Suppressor macrophage (primary cell): Measurements from ENCODE around the gene ZNF394.
A peak's percentile ranks its signal among the peaks of the same experiment; 100 is the strongest.

Experiments
- DNase-seq, 4 experiments: peaks; one replicate each; pipeline ENCODE4 v3.0.0-alpha.2; 2020 to 2022

The ZNF394 gene

DNA sequence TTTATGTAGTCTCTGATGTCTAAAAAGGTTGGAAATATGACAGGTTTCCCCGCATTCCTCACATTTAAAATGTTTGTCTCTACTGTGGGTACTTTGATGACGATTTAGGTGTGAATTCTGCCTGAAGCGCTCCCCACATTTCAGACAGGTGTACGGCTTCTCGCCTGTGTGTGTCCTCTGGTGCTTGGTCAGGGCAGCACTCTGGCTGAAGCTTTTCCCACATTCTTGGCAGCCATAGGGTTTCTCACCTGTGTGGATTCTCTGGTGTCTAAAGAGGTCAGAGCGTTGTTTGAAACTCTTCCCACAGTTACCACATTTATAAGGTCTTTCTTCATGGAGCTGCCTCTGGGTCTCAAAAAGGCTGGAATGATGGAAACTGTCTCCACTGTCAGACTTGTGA is 6.3 kb downstream of the ZNF394 start:
- no peak for DNase-seq

DNA sequence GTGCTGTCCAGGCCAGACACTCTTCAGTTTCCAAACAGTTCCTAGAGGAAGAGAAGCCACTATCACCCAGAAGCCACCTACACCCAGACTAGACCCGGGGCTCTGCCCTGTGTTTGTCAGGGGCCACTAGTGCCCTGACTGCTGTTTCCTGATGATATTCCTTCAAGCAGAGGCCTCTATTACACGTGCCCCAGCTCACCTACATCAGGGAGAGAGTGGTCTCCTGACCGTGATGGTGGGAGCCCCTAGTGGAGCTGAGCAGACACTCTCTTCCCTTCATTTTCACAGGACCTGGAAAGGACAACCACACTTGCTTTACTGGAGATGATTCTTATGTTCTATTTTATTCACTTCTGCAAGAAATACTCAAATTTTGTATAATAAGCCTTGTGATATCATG is 9.2 kb downstream of the ZNF394 start:
- DNase-seq = no peak

DNA sequence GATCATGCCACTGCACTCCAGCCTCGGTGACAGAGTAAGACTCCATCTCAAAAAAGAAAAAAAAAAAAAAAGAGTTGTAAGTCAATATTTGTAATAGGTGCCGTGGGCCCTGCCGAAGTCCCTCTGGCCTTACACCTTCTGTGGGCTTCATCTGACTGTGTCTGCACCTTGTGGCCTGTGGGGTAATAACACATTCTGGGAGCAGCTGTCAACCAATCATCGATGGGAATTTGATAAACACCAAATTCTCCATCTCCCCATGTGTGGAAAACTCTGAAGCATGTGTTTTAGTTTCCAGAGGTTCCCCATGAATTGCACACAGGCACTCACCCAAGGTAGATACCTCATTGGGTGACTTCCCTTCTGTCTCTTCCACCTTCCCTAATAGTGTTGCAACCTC is 10.8 kb downstream of the ZNF394 start:
- no peak for DNase-seq

DNA sequence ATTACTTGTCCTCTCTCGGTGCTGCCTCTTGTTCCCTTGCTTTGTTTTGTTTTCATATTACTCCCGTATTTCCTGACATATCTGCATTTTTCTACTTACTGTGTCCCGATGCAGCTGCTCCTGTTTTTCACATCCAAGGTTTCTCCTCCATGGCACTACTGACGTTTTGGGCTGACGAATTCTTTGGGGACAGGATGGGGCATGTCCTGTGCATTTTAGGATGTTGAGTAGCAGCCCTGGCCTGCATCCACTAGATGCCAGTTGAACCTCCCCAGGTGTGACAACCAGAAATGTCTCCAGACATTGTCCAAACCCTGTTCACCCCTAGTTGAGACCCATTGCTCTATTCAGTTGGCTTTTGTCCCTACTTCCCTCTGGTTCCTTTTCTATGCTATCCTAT is 15.0 kb downstream of the ZNF394 start:
- no peak for DNase-seq

DNA sequence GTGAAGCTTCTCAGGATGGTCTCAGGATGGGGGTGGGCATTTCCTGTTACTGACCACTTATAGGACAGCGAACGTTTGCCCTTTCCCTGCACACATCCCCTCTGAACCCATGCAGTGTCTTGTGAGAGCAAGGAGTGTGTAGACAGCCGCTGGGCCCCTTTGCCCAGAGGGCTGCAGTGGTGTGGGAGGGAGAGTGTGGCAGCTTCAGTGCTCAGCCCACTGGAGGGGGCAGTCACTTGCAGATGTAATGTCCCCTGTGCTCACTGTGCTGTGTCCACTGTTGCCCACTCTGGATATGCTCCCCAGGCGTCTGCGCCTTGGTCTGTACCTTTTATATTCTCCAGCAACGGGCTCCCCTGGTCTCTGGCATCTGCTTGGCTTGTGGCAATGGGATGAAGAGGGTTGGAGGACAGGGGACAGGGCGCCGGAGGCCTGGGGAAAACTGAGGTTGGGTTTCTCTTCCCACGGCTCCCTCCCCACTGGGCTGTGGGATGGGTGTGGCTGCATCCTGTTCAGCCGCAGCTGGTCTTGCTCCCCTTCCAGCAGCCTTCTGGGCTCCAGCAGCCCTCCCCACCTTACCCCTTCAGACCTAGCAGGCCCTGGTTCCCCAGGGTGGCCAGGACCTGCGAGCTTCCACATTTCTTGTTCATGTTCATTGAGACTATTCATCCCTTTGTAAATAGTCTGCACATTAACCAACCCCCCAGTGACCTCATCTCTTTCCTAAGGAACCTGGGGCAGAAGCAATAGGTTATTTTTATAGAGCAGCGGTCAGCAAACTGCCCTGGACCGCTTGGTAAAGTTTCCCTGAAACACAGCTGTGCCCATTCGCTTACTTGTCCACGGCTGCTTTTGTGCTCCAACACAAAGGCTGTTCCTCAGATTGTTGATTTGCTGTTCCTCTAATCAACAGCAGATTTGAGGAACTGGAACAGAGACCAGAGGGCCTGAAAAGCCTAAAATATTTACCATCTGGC is 21.3 kb downstream of the ZNF394 start:
- peak in 3 of 4 experiments; percentile 37 to 40 (median 38) for DNase-seq

DNA sequence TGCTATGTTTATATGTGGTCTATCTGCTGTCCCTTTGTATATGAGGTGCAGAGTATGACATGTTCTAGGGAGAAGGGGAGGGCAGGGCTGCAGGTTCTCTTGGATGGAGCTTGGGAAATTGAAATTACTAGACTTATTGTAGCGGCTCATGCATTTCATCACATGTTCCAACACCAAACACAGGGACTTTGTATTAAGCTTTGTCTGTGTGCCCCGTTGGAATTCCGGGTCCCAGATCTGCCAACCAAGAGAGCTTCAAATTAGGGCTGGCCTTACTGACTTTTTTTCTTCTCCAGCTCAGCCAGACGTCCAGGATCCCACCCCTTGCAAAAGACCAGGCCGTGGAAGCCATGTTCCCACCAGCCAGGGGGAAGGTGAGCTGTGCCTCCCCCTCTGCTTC is 24.0 kb downstream of the ZNF394 start:
- DNase-seq = no peak

DNA sequence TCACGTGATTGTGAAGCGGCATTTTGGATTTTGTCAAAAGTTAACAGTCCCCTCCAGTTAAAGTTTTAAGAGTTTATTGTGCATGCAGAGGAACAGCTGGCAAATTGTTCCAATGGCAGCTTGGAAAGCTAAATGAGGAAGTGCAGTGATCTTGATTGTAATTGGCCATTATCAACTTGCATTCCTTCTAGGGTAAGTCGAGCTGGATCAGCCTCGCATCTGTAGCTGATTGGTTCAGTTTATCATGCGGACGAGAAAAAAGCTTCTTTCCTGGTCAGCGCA is 26.8 kb downstream of the ZNF394 start:
- DNase-seq = peak; percentile 74 to 89 (median 82)

DNA sequence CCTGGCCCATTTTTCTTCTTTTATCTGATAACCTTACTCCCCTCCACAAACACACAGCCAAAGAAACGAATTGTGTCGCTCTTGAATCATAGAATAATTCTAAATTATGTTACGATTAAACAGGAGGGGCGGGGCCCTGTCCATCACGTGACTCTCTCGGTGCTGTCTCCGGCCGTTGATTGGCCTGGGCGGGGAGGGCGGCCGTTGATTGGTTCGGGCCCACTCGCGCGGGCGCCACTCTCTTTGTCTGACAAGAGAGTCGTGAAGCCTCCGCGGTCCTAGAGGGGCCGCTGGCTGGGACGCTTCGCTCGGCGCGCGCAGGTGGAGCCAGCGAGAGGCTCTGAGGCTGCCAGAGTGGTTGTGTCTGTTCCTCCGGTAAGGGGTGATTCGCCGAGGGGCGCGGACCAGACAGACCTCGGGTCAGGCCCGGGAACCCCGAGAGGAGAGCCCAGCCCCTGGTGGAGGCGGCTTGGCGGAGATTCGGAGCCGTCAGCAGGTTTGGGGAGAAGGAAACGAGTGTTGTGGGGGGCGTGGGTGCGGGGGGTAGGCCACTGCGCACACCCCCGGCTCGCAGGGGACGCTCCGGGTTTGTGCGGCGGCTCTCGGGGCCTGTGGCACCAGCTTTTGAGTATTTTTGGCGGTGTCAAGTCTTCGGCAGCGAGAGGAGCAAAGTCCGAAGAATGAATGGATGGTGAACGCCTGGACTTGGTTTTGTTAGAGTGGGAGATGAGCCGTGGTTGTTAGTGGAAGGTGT is 27.3 kb downstream of the ZNF394 start, which contains the start of gene ZNF789:
ZNF789 (plus strand) TSS at position 330 of the 754 bp plus-strand sequence. CDS start 3,567 bp downstream, outside the sequence.
- DNase-seq = peak; percentile 97 to 99 (median 98)

DNA sequence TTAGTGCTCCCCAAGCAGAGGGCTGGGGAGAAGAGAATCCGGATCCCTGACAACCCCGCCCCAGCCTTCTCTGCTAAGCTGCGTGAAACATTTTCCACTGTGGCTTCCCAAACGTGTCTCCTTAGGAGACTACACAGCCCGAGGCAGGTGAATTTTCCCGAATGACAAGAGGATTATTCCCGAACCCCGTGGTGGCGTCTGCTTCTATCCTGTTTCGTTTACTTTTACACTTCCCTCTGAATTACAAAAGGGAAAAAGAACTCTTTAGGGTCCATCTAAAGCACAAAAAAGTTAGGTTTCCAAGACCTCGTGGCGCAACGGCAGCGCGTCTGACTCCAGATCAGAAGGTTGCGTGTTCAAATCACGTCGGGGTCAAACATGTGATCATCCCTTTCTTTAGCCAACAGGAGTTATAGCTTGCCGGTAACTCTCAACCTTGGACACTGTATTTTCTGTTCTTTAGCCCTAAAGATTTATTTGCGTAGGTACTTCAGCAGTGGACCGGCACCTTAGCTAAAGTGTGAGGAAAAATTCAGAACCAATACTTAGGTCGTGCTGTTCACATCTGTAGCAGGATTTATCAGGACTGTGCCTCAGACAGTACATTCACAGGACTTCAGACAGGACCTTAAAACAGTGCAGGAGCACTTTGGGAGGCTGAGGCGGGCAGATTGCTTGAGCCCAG is 30.6 kb downstream of the ZNF394 start:
- DNase-seq = no peak

DNA sequence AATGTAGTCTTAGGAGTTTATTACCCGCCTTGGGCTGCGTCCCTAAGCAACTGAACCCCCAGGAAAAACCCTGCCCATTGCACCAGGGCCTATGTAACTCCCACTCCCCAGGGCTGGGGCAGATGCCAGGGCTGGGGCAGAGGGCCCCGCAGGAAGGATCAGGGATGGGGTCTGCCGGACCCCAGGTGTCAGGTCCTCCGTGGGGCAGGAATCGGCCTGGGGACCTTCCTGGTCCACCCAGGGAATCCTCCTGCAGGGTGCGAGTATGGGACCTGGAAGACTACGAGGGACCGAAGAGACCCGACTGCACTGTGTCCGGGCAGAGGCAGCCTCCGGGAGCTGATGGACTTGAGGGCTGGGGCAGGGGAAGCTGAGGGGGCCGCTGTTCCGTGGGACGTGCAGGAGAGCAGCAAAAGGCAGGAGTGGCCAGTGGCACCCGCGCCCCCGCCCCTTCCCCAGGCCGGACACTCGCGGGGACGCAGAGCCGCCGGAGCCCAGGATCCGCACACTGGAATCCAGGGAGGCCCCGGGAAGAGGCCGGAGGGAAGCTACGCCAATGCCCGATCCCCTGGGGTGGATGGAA is 31.7 kb downstream of the ZNF394 start:
- no peak for DNase-seq

DNA sequence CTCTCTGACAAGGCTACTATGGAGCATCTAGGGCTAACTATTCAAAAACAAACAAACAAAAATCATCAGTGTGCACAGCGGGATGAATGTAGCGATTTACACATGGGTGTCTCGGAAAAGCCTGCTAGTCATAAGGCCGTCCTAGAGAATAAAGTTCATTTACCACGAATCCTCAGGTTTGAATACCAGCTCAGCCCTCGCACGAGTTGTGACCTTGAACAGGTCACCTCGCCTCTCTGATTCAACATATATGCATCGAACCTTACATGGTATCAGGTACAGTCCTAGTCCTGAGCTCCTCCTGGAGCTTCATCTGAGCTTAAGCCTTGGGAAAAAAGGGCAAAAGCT is 34.7 kb downstream of the ZNF394 start:
- no peak for DNase-seq

DNA sequence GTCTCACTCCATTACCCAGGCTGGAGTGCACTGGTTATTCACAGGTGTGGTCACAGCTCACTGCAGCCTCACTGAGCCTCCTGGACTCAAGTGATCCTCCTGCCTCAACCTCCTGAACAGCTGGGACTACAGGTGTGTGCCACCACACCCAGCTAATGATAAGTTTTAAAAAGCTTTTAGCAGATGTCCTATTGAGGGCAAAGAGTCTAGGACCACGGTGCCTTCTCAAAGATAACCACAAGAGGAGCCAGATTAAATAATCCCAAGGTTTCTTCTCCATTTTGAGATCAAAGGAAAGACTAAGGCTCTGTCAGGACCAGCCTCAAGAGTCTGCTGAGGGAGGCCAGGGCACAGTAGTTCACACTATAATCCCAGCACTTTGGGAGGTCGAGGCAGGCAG is 38.9 kb downstream of the ZNF394 start:
- DNase-seq = no peak

DNA sequence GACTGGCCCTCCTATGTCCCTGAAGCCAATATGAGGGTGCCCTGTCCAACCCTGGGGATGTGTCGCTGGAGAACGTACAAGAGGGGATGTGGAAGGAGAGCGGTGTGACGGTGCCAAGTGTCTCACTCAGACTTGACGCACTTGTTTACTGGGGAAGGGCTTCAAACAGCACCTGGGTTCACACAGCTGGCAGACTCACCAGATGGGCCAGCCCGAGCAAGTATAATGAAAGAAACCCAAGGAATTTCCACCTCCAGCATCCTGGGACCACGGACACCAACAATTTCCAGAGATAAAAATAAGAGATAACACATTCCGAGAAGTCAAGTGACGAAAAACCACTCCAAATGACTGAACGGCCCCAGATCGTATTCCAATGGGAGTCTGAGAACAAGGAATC is 39.4 kb downstream of the ZNF394 start:
- no peak for DNase-seq

DNA sequence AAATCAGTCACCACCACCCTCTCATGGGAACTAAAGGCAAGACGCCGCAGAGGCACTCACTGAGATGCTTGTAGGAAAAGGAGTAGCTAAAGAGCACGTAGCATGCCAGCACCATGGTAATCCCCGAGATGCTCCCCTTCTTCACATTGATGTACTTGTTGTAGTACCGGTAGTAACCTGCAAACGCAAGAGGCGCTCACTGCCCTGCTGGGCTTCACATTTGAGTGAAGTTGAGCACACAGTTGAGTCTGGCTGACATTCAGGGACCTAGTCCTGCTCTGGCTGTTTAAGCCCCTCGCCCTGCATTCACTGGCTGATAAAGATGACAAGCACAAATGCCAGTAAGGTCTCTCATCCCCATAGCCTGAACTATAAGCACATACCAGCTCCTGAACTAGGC is 41.0 kb downstream of the ZNF394 start:
- DNase-seq = peak in 3 of 4 experiments; percentile 41 to 55 (median 43)

DNA sequence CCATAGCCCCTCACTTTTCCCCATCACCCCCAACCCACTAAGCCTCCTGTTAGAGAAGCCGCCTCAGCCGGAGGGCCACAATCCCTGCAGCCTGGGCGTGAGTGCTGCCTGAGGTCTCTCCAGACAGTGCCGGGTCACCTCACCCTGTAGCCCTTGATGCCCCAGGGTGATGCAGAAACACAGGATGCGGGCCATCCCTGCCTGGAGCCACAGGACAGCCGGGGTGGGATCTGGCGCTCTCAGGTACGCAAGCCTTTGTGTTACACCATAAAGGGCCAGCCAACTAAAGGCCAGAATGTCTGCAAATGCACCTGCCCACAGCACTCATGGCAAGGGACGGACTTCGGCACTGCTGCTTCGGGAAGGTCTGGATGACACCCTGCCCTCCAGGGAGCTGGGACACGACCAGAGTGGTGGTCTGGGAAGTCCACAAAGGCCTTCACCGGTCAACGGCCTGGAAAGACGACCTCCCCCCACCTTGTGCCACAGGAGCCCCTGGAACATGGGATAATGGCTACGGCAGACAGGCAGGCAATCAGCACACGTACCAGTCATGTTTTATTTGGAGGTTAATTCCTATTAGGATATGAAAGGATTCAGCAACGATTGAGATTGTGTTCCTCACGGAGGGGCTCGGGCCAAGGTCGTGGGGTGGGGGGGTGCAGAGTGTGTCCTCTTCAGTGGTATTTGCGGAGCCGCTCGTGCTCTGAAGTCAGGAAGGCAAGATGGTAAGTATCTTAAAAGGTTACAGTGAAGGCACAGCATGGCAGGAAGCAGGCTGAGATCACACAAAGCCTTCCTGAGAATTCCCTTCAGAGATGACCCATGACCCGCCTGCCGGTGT is 42.2 kb downstream of the ZNF394 start:
- no peak for DNase-seq

DNA sequence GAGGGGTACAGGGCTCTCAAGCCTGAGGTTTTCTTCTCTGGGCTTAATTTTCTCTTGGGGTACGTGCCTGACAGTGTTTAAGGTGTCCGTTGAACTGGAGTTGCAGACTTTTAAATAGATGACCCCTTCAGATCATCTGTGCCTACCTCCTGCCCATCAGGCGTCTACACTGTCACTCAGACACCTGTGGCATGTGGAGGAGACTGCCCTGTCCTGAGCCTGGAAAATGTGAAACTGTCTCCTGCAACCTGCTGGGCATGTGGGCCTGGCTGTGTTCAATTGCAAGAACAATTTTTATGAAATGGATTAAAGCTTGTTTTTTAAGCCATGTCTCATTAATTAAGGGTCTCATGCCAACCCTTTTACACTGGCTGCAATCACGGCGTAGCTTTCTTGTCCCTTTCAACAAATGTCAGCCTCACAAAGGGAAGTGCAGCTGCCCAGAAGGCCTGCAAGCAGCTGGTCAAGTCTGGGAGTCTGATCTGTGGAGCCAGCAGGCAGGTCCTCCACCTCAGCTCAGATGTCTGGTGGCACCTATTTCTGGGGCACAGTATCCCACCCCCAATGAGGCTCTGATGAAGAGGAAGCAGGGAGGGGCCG is 42.9 kb downstream of the ZNF394 start:
- DNase-seq = no peak

DNA sequence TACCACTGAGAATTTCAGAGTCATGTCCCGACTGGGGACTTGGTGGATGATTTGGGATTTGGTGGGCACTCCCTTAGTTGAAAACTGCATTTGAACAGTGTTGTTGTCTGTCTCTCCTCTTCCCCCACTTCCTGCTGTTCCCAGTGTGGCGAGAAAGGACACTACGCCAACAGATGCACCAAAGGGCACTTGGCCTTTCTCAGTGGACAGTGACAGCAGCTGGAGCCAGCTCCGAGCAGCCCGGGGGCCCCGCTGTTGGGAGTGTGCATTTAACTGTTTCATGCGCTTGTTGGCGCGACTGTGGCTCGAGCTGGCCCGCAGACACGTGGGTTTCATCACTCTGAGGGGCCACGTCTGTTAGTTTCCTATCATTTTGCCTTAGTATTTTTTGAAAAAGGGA is 43.8 kb downstream of the ZNF394 start:
- DNase-seq = no peak

DNA sequence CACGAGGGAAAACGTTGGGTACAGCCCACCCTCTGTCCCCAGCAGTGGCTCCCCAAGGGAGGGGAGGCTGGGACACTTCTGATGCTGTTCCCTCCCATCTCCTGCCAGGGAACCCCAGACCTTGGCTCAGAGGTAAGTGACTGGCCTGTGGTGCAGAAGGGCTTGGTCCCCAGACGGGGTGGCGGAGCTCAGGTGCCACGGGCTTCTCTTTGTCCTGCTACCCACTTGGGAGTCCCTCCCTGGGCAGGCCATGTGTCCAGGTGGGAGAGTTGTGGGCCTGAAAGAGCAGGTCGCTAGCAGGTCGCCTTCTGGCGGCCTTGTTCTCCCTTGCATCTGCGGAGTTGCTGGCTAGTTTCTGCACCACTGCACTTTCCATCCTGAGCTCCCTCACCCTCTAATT is 44.2 kb downstream of the ZNF394 start:
- DNase-seq = no peak

DNA sequence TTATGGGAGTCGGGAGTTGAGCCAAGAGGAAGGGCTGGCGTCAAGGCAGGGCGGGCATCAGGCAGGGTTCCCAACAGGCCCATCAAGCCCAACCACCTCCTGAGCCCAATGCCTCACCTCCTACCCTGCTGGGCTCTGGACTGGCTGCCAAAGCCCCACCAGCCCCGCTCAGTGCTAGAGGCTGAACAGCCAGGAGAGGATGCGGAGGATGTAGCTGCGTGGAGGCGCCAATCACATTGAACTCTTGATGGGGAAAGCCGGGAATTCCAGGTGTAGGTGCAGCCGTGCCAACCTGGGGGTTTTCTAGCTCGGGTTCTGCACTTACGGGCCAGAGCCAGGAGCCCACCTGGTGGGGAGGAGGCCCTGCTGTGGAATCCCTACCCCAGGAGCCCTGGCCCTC is 47.0 kb downstream of the ZNF394 start:
- no peak for DNase-seq

DNA sequence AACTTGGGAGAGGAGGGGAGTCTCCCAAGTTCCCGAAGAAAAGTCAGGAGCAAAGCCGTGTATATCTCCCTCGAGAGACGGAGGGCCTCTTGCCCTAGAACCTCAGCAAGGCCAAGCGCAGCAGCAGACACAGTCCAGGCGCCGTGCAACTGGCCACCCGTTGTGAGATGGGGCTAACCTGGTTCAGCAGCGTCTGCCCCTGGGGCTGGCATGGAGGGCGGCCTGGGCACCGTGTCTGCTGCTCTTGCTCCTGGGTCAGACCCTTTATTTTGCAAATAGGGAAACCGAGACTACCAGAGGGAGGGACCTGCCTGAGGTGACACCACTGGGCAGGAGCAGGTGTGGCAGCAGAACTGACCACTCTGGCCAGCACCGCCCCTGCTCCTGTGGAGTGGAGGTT is 47.5 kb downstream of the ZNF394 start:
- DNase-seq = no peak

DNA sequence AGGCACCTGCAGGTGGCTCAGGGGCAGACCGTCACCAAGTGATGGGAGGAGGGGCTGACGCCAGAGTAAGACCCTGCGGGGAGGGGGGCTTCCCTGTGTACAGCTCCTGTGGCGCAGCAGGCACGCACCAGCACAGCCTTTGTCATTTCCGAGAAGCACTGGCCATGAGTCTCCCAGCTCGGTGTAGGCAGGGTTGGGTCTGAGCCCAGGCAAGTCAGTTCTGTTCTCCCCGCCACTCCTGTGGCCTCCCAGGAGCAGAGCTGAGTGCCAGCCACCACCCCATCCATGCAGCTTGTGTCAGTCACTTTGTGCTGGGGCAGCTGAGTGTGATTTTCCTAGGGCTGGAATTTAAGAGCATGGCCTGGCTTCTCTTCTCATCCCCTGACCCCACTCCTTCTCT is 48.1 kb downstream of the ZNF394 start:
- no peak for DNase-seq

DNA sequence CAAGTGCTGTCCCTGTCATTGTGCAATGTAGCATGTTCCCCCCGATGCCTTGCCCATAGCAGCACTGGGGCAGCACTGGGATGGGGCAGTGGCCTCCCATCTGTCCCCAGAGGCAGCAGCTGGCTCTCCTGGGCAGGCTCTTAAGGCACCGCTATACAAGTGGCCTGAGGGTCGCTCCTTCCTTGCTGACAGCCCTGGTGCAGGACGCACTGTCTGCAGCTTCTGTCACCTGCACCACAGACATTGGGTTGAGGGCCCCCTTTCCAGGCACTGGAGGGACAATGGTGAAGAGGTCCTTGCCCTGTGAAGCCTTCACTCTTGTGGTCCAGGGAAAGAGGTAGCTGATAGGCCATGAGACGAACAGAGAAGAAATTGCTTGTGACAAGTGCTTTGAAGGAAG is 50.8 kb downstream of the ZNF394 start:
- DNase-seq = no peak
